RKO (cell line): ENCODE results near the gene SNX10.

Experiments
- DNase-seq: peaks from one replicate; pipeline ENCODE4 v3.0.0-alpha.2; 2016; ENCODE audit warnings: low spot score

Gene SNX10

DNA sequence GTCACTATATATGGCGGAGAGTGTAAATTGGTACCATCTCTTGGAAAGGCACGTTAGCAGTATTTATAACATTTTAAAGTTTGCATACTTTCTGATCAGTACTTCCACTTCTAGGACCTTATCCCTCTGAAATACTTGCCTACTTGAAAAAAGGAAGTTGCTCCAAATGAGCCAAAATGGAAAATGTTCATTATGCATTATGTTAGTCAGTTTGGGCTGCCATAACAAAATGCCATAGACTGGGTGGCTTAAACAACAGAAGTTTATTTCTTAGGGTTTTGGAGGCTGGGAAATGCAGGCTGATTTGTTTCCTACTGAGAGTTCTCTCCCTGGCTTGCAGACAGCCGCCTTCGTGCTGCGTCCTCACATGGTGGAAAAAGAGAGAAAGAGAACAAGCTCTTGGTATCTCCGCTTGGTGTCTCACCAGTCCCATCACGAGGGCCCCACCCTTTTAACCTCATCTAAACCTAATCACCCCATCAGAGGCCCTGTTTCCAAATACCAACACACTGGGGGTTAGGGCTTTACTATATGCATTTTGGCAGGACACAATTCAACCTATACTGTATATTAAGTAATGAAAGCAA, 6.9 kb downstream of the SNX10 start:
- no peak for DNase-seq

DNA sequence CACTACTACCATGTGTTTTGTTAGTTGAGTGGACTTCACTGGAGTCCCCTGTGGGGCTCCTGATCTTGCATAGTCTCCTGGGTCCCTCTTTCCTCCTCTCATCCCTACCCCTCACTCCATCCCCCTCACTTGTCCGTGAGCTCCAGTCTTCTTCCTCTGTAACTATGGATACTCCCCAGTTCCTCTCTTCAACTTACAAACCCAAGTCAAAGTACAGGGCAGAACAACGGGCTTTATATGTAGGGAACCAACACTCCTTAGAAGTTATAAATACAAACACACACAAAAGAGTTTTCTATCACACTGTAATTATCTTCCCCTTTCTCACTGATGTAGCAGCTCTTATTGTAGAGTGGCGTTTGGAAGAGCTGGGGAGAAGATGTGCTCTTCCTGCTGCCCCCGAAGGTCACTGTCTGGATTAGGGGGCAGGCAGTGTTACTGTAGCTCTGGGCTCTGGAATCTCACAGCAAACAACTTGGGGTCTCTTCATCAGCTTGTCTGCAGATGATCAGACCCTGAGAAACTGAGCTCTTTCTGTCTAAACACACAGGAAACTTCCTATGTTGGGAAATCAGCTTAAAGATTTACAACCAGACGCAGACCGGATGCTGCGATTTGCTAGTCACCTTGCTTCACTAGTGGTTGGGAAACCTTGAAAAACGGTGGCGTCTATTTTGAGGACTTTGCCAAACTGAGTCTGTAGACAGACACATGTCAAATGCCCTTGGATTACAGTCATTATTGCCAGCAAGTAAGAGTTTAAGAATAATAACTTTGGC, 13.6 kb downstream of the SNX10 start:
- DNase-seq: no peak

DNA sequence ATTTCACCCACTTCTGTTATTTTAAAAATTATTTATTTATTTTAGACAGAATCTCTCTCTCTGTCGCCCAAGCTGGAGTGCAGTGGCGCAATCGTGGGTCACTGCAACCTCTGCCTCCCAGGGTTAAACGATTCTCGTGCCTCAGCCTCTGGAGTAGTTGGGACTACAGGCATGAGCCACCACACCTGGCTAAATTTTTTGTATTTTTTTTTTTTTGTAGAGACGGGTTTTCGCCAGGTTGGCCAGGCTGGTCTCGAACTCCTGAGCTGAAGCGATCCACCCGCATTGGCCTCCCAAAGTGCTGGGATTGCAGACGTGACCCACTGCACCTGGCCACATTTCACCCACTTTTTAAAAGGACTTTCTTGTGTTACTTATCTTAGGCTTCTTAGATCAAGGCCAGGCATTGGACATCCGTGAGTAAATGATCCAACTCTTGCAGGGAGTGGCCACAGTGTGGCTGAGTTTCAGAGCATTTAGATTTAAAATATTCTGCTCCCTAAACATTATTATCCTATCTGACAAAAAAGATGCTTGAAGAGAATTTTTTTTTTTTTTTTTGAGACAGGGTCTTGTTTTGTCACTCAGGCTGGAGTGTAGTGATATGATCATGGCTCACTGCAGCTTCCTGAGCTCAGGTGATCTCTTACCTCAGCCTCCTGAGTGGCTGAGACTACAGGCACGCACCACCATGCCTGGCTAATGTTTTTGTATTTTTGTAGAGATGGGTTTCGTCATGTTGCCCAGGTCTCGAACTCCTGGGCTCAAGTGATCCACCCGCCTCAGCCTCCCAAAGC, 14.4 kb downstream of the SNX10 start:
- DNase-seq: no peak

DNA sequence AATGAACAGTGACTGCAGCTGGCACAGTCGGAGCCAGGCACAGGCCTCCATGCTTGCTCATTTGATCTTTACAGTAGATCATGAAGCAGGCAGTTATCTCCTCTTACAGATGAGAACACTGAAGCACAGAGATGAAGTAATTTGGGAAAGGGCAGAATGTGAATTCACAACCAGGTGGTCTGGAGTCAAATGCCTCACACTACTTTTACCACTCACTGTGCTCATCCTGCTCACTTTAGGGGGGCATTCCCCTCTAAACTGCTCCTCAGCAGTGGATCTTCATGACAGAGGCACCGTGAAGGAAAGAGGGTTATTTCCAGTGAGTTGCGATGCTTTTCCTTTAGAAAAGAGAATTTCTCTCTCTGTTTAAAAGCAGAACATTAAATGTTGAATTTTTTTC, 15.1 kb downstream of the SNX10 start:
- DNase-seq: no peak

DNA sequence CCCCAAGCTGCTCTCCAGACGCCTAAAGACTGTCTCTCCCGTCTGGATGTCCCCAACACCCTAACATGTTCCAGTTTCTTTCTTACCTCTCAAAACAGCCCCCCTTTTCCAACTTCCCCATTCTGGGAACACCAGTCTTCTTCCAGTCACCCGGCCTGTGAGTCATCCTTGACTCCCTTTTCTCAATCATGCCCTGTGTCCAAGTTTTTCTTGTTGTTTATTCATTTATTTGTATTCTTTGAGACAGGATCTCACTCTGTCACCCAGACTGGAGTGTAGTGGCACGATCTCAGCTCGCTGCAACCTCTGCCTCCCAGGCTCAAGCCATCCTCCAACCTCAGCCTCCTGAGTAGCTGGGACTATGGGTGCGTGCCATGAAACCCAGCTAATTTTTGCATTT, 15.6 kb downstream of the SNX10 start:
- DNase-seq: peak; percentile 18

DNA sequence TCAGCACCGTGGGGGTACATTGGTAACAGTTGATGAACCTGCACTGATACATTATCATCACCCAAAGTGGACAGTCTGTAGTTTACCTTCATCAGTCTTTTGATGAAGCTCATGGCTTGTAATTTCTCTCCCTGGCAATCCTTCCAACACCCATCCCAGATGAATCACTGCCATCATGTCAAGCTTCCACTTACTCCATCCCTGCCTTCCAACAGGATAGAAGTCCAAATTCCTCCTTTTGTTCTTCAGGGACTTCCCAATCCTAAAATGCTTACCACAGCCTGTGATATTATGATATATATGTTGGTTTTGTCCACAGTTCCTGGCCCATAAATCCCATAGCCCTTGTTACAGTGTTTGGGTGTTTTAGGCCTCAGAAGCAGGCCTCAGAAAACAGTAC, 16.1 kb downstream of the SNX10 start:
- DNase-seq: no peak

DNA sequence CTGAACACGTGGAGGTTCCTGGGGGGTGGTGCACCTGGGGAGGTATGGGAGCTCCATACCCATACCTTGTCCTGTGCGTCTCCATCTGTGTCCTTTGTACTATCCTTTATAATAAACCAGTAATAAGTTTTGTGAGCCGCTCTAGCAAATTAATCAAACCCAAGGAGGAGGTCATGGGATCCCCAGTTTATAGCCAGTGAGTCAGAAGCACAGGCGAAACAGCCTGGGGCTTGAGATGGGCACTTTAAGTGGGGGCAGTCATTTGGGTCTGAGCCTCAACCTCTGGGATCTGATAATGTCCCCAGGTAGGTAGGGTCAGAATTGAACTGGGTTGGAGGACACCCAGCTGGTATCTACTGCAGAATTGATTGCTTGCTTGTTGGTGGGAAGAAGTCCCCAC, 16.9 kb downstream of the SNX10 start:
- DNase-seq: no peak

DNA sequence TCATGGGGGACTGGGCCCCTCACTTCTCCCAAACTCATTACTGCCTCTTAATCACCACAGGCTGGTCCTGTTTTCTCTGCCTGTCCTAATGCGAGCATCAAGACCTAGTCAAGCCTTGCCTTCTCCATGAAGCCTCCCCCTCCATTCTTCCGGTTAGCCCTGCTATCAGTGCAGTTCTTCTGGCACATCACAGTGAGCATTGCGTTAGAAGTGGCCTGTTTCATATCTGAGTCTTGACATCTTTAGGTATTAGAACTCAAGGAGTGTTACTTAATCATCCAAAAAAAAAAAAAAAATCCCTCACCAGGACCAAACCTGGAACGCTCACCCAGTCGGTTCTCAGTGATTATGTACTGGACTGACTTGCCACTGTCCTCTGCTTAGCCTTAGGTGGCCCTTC, 17.4 kb downstream of the SNX10 start:
- no peak for DNase-seq

DNA sequence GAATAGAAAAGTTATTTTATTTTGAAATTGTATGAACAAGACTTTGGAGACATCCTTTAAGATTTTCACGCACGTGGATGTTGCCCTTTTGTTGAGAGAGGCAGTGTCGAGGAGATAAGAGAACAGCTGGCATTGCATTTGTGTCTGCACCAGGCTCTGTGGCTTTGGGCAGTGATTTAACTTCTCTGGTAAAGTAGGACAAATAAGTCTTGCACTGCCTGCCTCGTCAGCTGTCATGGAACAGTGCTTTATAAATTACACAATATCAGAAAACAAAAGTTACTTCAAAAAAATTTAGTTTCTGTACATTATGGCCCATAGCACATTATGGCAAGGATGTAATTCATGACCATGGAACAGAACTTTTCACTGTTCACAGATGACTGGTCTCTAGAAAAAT, 20.1 kb downstream of the SNX10 start:
- DNase-seq: no peak

DNA sequence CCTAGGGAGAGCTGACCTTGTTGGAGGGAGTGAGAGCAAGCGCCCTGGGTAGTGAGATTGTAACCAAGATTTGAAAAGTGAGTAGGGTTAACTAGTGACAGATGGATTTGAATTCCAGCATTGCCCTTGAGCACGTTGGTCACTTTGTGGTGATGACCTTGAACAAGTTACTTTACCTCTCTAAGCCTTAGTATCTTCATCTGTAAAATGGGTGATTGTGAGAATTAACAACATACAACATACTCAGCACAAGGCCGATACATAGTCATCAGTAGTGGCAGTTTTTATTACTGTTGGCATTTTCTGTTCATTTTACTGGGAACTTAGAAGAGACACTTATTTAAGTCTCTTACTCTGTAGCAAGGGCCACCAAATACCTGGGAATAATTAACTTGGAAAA, 25.5 kb downstream of the SNX10 start:
- DNase-seq: no peak

DNA sequence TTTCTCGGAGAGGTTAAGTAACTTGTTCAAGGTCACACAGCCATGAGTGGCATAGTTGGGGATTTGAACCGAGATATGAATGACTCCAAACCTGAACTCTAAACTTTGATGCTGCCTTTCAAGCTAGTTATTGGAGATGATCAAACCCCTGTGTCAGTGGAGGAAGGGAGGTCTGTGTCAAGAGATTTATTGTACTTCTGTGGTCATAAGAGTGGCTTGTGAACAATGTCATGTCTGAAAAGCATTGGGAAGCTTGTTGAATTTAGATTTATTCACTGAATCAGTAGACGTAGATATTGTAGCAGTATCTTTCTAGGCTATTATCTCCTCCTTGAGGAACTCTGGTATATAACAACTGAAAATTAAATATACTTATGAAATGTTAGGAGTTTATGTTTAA, 27.3 kb downstream of the SNX10 start:
- DNase-seq: no peak

DNA sequence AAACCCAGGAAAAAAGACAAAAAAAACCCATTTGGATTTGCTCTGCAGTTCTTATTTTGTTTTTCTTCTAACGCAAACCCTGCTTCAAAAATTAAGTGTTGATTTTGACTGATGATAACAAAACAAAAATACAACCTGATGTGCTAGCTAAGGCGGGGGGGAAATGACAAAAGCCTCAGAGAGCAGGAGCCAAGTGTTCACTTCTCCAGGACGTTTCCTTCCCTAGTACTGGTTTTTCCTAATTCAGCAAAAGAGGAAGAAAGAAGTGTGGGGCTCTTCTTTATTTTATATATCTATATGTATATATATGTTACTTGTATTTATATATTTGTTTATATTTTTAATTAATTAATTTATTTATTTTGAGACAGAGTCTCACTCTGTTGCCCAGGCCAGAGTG, 28.0 kb downstream of the SNX10 start:
- DNase-seq: no peak

DNA sequence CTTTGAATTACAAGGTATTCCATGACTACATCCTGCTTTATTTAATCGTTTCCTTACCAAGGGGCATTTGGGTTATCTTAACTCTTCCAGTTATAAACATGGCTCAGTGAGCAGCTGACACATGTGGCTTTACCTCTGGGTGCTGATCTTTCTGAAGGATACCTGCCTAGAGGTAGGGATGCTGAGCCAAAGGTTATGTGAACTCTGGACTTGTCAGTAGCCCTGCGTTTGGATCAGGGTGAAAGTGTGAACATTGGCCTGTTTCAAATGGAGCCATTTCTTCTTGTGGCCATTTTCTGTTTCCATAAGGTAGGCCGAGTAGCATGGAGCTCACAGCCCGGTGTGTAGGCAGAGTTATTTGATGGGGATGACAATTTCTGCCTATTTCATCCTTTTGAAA, 29.2 kb downstream of the SNX10 start:
- no peak for DNase-seq

DNA sequence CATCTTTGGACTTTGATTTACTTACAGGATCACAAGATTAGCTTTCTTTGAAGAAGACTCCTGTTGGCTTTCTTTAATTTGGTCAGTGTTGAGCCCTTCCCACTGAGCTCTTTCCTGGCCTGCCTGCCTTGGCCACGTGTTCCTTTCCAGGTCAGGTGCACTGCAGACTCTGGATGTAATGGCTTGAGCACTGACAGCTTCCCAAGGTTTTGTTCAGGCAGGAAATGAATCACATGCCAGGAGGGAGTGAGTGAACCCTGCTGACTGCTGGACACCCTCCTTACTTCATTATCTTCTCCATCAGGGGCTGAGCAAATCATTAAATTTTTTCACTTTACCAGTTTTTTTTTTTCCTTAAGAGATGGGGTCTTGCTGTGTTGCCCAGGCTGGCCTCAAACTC, 29.8 kb downstream of the SNX10 start:
- DNase-seq: peak; percentile 51

DNA sequence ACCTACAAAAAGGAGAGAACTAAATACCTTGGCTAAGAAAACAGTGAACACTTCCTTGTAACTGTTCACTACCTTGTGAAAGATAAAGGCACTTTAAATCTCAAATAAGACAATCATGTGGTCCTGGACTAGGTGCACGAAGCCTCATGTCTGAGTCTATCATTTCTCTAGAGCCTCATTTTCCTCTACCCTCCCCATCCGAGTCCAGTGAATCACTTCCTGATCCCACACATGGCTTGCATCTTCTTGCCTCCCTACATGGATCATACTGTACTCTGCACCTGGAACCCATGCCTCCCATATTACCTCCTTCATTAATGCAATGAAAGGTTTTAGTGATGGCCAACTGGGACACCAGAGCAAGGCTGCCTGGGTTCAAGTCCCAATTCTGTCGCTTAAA, 34.5 kb downstream of the SNX10 start:
- peak; percentile 25 for DNase-seq

DNA sequence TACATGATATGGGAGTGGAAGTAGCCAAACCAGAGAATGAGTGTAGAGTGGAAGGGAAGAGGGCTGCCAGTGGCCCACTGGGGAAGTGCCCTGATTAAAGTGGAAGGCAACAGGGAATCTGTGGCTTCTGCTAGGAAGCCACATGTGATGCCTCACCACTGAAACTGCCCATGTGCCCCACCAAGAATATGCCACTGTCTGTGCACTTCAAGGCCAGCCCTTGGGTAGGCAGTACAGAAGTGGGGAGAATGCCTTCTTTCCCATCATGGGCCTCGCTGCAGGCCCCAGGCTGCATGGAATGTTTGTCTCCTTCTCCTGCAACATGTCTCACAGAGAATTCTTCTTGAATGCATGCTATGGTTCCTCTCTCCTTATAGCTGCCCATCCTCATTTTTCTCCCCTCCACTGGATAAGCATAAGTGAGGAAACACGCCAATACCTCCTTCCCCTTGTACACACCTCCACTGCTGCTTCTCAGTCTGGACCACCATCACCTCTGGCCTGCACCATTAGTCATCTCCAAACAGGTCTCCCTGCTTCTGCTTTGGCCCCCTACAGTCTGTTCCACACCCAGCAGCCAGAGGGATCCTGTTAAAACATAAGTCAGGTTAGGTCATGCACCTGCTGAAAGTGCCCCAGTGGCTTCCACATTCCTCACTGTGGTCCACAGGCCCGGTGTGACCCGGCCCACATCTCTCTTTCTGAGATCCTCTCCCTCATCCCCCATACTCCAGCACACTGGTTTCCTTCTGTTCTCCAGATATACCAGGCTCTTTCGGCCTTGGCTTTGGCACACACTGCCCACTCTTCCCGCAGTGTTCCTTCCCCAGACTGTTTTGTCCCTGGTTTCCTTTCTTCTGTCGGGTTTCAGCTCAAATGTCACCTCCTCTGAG, 37.1 kb downstream of the SNX10 start:
- DNase-seq: no peak

DNA sequence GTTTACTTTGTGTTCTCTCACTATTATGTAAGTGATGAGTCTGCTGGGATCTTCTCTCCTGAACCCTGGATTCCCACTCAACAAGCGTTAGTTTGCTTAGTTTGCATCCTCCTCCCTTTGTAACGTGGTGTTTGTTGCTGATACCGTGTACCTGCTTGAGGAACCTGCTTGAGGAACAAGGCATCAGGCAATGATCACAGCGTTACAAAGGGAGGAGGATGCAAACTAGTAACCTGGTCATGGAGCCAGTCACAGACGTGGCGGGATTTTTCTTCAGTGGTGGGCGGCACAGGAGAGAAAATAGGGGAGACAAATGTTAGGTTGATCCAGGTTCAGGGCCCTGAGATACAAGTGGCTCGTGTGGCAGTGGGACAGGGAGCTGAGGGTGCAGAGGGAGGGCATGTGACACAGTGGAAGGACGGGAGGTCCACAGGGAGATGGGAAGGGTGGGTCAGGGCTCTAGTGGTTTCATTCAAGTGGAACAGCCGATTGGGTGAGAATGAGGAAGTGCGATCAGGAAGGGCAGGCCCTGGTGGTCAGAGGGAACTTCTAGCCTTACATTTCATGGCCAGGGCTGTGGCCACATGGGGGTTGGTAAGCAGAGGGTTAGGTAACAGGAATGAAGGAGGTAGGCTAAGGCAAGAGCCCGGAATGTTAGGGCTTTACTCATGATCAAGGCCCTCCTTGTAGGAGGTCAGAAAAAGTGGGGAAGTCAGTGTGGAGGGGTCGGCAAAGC, 38.0 kb downstream of the SNX10 start:
- DNase-seq: no peak

DNA sequence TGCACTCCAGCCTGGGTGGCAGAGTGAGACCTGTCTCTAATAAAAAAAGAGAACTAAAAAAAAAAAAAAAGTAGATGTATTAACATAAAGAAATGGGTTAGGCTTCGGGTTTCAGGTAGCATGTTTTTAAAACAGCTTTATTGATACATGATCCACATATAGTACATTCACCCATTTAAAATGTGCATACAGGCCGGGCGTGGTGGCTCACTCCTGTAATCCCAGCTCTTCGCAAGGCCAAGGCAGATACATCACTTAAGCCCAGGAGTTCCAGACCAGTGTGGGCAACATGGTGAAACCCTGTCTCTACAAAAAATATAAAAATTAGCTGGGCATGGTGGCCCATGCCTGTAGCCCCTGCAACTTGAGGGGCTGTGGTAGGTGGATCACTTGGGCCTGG, 39.5 kb downstream of the SNX10 start:
- no peak for DNase-seq

DNA sequence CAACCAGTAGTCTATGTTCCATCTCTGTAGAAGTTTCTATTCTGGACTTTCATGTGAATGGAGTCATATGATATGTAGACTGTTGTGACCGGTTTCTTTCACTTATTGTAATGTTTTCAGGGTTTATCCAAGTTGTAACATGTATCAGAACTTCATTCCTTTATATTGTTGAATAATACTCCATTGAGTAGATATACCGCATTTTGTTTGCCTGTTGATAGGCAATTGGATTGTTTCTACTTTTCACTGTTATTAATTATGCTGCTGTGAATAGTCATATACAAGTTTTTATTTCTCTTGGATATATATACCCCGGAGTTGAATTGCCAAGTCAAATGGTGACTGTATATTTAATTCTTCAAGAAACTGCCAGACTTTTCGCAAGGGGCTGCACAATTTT, 40.1 kb downstream of the SNX10 start:
- no peak for DNase-seq

DNA sequence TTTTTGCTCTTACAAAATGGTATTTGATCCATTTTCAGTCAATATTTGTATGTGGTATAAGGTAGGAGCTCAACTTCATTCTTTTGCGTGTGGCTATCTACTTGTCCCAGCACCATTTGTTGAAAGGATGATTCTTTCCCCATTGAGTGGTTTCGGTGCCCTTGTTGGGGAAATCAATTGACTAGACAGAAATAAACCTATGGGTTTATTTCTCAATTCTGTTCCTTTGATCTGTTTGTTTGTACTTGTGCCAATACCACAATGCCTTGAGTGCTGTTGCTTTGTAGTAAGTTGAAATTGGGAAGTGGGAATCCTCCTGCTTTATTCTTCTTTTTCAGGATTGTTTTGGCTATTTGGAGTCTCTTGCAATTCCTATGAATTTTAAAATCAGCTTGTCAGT, 41.0 kb downstream of the SNX10 start:
- no peak for DNase-seq

DNA sequence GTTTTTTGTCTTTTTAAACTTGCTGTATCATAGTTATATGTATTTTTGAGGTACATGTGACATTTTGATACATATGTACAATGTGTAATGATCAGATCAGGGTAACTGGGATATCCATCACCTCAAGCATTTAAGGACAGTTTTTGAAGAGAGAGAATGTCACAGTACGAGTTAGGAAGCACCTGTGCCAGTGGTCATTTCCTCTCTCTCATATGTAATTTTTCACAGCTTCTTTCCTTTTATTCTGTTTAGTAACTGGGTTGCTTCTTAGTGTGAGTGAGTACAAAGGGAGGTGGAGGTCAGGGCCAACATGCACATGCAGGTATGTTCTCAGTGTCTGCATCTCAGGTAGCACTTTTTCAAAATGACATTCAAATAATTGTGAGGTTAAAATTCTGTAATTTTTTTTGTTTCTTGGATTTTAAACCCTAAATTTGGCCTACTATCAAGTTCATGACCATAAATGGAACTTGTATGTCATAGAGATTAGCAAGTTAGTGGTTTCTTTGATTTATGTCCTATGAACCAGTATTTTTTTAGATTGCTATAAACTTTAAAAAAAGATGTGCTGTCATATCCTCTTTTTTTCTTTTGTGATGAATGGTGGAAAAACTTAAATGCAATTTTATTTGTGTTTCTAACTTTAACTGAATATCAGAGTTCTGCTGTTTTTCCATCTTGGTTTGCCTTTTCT, 42.7 kb downstream of the SNX10 start:
- no peak for DNase-seq
